ENCODE data around the gene LY6G5B.

LY6G5B gene

DNA sequence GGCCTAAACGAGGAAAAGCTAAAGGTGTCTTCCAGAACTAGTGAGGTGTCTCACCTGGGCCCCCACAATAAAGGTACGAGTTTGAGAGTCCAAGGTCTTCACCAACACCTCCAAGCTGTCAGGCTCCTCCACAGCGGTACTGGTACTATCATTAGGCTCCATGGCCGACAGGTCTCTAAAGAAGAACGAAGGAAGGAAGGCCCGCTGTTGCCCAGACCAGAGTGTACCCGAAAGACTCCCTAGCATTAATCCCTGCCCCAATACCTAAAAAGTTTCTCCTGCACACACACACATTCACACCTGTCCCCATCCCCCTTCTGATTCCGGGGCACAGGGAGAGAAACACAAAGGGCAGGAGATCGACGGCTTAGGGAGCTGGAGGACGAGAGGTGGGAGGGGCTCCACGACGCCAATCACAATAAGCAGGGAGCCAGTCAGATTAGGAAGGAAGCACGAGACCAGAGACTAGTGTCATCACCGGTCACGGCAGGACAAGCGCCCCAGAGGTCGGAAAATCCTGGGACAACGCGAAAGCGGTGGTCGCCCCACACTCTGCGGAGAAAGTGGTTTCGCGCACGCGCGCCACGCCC lies 18.1 kb upstream of the LY6G5B start:
- Mint-ChIP-seq H3K27ac (ENCODE audit: low read depth) (peak overlapping the region; percentile 96), H3K27me3 (no peaks in the 10 kb centered on the region), H3K4me1 (peaks cover 47% of the 10 kb centered on the region), H3K9me3 (no peaks in the 10 kb centered on the region), H3K36me3 (ENCODE audit: insufficient read depth) (peaks cover 58% of the 10 kb centered on the region), H3K4me3 (peak overlapping the region; percentile 89)
- DNase-seq (ENCODE audit: low spot score in 2 of 2), result no peak
- ATAC-seq (replicated peaks; ENCODE audit: extremely low read depth, poor library complexity, severe bottlenecking), result peak; percentile 13

DNA sequence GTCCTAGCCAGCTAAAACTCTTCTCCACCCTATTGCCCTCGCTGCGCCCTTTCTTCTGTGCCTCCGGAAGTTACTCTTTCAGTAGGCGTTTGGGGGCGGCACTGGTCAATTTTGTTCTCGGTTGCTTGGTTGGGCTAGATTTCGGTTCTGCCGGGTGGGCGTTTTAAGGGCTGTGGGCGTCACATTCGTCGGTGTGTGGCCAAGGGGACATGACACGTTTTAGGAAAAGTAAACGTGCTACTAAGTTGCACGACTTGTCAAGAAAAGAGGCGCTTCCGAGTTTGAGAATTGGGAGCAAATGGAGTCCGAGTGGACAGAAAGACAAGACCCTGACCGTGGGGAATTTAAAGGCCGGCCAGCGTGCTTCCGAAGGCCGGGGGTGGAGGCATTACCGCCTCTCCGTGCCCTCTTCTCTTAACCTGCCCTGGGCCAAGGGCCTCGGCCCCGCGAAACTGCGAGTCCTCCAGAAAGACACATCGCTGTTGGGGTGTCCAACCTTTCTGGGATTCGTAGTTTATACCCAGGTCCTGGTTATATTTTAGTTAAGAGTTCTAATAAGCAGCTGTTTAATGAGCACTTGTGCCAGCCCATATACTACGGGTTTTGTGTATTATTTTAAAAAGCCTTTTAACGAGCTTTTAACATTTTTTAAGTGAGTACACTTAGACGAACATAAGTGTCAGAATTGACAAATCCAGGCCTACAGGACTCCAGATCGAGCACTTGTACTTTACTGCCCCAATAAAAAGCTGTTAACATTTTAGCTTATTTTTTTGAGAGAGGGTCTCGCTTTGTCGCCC lies 16.7 kb upstream of the LY6G5B start:
- DNase-seq (ENCODE audit: low spot score in 2 of 2), result no peak
- H3K4me1 Mint-ChIP-seq, result peaks cover 56% of the 10 kb centered on the region
- peak; percentile 76 for ATAC-seq (replicated peaks; ENCODE audit: extremely low read depth, poor library complexity, severe bottlenecking)
- no peaks in the 10 kb centered on the region for H3K9me3 Mint-ChIP-seq
- peak overlapping the region; percentile 96 for H3K27ac Mint-ChIP-seq (ENCODE audit: low read depth)
- H3K36me3 Mint-ChIP-seq (ENCODE audit: insufficient read depth), result peaks cover 48% of the 10 kb centered on the region
- no peaks in the 10 kb centered on the region for H3K27me3 Mint-ChIP-seq
- H3K4me3 Mint-ChIP-seq, result peak overlapping the region; percentile 89

DNA sequence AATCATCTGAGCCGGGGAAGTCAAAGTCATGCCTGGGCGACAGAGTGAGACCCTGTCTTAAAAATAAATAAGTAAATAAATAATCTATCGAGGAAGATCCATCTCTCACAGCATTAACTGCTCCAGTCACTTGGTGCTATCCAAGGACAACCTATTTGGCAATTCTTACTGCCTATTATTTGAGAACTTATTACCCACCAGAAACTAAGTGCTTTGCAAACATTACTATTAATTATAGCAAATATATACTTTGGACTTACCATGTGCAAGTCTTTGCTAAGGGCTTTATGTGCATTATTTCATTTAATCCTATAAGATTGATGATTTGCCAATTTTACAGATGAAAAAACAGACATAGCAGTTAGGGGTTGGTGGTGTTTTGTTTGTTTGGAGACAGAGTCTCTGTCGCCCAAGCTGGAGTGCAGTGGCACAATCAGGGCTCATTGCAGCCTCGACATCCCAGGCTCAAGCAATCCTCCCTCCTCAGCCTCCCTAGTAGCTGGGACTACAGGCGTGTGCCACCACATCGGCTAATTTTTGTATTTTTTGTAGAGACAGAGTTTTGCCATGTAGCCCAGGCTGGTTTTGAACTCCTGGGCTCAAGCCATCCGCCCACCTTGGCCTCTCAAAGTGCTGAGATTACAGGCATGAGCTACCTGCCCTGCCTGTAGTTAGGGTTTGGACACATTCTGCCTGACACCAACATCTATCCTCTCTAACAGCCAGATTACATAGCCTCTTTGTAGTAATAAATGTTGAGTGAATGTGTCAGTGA lies 15.0 kb upstream of the LY6G5B start:
- Mint-ChIP-seq H3K4me3 (no peak overlapping the region), H3K27ac (ENCODE audit: low read depth) (no peak overlapping the region), H3K4me1 (peaks cover 61% of the 10 kb centered on the region), H3K36me3 (ENCODE audit: insufficient read depth) (peaks cover 37% of the 10 kb centered on the region), H3K9me3 (no peaks in the 10 kb centered on the region), H3K27me3 (no peaks in the 10 kb centered on the region)
- ATAC-seq (replicated peaks; ENCODE audit: extremely low read depth, poor library complexity, severe bottlenecking), result no peak
- no peak for DNase-seq (ENCODE audit: low spot score in 2 of 2)

DNA sequence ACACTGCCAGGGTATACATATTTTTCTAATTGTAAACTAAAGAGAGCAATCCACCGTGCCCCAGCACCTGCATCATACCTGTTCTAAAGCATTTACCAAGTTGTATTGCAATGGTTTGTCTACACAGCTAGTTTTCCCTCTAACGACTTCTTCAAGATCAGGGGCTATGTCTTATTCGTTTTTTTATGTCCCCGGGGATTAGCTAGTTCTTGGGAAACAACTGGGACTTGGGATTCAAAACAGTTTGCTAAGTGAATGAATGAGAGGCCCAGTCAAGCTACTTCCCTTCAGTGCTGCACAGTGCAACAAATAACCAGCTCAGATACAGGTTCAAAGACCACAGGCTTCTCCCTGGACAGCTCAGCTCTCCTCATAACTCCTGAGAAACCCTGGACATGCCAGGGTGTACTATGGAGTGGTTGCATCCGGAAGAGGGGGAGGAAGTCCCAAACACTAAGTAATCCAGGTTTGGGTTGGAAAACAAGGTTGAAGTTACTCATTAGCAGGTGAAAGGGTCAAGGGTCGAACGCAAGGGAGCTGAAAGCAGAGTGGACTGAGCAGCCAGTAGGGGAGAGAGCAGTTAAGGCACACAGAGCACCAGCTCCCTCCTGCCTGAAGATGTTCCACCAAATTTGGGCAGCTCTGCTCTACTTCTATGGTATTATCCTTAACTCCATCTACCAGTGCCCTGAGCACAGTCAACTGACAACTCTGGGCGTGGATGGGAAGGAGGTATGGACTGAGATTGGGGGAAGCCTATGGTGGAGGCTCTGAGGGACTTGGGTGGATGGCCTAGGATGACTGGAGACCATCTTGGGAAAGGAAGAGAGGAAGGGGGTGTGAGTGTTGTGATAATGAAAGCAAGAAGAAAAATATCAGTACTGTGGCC lies 14.2 kb upstream of the LY6G5B start, which contains the start of gene APOM:
Gene APOM (plus strand): TSS at position 546 of the 889 bp plus-strand sequence. CDS start 73 bp downstream, at position 619.
- Mint-ChIP-seq H3K36me3 (ENCODE audit: insufficient read depth) (peaks cover 34% of the 10 kb centered on the region), H3K27ac (ENCODE audit: low read depth) (no peak within 1 kb of the TSS), H3K4me3 (no peak within 1 kb of the TSS), H3K9me3 (no peaks in the 10 kb centered on the region), H3K4me1 (peaks cover 67% of the 10 kb centered on the region), H3K27me3 (no peaks in the 10 kb centered on the region)
- ATAC-seq (replicated peaks; ENCODE audit: extremely low read depth, poor library complexity, severe bottlenecking), result no peak
- DNase-seq (ENCODE audit: low spot score in 2 of 2), result no peak

DNA sequence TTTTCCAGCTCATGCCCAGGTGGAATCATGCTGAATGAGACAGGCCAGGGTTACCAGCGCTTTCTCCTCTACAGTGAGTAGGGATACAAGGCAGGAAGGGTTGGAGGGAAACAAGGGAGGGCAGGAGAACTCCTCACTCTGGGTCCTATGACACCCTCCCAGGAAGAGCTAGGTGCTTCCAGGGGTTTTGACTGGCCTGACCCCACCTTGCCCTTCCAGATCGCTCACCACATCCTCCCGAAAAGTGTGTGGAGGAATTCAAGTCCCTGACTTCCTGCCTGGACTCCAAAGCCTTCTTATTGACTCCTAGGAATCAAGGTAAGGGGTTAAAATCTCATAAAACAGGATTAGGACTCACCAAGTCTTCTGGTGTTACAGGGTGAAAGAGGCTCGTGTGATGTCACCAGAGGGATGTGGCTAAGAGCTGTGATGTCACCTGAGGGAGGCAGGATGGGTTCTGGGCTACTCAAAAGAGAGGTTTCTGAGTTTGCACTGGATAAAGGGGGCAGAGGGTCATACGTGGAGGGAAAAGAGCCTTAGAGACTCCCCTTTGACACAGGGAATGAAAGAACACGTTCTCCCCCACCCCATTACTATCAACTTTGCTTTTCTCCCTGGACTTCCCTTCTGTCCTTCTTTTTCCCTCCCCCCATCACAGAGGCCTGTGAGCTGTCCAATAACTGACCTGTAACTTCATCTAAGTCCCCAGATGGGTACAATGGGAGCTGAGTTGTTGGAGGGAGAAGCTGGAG lies 12.2 kb upstream of the LY6G5B start:
- peak overlapping the region; percentile 61 for H3K4me3 Mint-ChIP-seq
- H3K36me3 Mint-ChIP-seq (ENCODE audit: insufficient read depth), result peaks cover 23% of the 10 kb centered on the region
- H3K27me3 Mint-ChIP-seq, result no peaks in the 10 kb centered on the region
- DNase-seq (ENCODE audit: low spot score in 2 of 2) (no peak), ATAC-seq (replicated peaks; ENCODE audit: extremely low read depth, poor library complexity, severe bottlenecking) (no peak)
- peaks cover 63% of the 10 kb centered on the region for H3K4me1 Mint-ChIP-seq
- no peaks in the 10 kb centered on the region for H3K9me3 Mint-ChIP-seq
- H3K27ac Mint-ChIP-seq (ENCODE audit: low read depth), result no peak overlapping the region

DNA sequence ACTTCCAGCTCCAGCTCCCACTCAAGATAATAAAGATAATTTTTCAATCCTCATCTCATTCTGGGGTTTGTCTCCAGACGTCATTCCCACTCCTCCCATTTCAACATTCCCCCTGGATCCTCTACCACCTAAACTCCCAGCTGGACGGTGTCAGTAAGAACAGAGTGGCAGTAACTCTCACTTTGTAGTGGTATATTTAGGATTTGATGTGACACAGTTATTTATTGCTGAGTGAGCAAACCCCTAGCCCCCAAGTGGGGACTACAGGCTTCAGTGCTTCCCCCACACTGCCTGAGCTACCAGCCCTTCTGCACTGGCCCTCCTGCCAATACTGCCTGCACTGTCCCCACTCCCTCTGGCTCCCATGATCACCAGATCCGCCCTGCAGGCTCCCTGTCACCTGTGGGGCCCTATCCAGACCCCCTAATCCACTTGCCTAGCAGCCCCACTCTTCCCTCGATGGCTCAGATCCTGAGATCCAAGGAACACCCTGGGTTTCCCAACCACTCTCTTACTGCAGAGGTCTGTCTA lies 11.6 kb upstream of the LY6G5B start:
- H3K9me3 Mint-ChIP-seq, result no peaks in the 10 kb centered on the region
- ATAC-seq (replicated peaks; ENCODE audit: extremely low read depth, poor library complexity, severe bottlenecking), result no peak
- H3K27ac Mint-ChIP-seq (ENCODE audit: low read depth), result peak overlapping the region; percentile 81
- peaks cover 21% of the 10 kb centered on the region for H3K36me3 Mint-ChIP-seq (ENCODE audit: insufficient read depth)
- DNase-seq (ENCODE audit: low spot score in 2 of 2), result no peak
- H3K27me3 Mint-ChIP-seq, result no peaks in the 10 kb centered on the region
- H3K4me3 Mint-ChIP-seq, result peak overlapping the region; percentile 90
- H3K4me1 Mint-ChIP-seq, result peaks cover 63% of the 10 kb centered on the region

DNA sequence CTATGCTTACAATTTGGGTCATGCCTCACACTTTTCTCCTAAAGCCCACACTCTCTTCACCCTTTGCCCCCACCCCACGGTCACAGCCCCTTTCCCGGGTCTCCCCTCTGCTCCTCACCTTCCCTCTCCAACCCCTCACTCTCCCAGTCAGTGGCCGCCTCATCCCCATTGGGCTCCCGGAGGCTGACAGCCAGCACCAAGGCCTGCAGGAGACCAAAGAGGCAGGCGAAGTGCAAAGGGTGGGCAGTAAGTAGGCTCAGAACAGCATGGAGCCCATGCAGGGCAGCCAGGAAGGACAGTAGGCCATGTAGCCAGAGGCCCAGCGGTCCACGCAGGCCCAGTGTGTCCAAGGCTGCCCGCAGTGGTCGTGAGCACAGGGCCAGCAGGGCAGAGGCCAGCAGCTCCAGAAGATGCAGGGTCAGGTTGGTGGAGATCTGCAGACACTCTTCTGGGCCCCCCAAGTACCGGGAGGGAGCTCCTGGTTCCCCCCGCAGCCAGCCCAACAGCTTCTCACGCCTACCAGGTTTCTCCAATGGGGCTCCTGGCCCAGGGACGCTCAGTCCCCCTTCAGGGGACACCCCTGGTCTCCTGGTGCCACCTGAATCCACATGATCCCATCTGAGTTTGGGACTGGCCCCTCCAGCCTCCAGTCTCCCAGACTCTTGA lies 10.7 kb upstream of the LY6G5B start:
- H3K36me3 Mint-ChIP-seq (ENCODE audit: insufficient read depth), result peaks cover 23% of the 10 kb centered on the region
- H3K27ac Mint-ChIP-seq (ENCODE audit: low read depth), result peak overlapping the region; percentile 78
- H3K27me3 Mint-ChIP-seq, result no peaks in the 10 kb centered on the region
- H3K9me3 Mint-ChIP-seq, result no peaks in the 10 kb centered on the region
- H3K4me3 Mint-ChIP-seq, result peak overlapping the region; percentile 90
- H3K4me1 Mint-ChIP-seq, result peaks cover 69% of the 10 kb centered on the region
- ATAC-seq (replicated peaks; ENCODE audit: extremely low read depth, poor library complexity, severe bottlenecking) (no peak), DNase-seq (ENCODE audit: low spot score in 2 of 2) (no peak)

DNA sequence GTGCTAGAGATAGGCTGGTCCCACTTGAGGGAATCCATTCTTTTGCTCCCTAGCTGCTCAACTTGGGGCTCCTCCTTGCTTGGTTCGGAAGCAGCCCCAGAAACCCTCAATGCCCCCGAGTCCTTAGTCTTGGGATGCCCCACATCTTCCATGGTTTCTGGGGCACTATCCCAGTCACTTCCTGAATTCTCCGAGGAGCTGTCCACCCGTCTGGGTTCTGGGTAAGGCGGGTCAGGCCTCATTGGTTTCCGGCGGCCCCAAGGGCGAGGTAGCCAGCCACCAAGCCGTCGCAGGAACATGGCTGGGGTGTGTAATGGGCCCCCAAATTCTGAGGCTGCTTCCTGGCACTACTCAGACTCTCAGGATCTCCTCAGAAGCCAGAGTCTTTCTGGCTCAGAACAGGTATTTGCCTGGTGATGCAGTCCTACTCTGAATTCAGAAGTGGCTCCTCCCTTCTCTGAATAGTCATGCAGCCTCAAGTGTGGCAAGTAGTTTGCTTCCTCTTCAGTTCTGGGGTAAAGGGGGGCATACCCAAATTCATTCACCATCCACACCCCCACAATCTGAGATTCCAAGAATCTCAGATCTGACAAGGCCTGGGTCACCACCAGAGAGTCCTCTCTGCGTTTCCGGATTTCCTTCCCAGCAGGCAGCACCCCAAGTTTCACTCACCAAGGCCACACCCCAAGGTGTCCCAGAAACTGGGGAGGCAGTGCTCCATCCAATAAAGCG lies 10.0 kb upstream of the LY6G5B start:
- Mint-ChIP-seq H3K36me3 (ENCODE audit: insufficient read depth) (peaks cover 28% of the 10 kb centered on the region), H3K27me3 (no peaks in the 10 kb centered on the region)
- peak; percentile 54 for ATAC-seq (replicated peaks; ENCODE audit: extremely low read depth, poor library complexity, severe bottlenecking)

DNA sequence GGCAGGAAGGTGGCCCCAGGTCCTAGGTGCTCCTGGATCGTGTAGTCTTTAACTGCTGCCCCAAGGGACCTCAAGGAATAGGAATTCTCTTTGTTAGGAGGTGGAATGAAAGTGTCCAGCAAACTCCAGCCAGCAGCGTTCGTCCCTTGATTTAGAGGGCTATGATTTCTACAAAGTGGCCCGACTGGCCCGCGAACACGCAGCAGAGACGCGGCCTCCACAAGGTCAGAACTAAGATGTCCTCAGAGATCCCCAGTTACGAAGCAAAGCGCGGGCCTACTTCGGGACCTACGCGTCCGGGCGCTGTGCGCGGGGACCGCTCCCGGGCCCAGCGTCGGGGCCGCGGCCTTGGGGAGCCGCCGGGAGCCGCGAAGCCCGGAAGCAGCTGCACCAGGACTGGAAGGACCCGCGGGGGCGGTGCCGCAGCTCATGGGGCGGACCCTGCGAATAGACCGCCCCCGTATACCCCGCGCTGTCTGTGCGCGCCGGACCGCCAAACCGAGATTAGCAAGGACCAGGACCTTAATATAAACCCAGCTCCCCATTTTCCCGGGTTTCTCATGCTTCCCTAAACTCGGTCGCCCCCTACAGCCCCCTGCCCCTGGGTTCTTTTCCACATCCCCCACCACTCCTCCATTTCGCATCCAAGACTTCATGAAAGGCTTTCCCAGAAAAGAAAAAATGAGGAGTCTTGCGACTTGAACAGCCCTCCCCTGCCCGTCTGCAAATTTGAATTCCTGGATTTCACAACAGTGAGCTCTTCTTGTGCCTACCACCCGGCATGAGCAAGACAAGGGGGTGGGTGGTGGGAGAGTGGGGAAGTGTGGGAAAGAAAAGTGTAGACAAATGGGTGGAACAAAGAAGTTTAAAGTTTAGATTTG lies 9.2 kb upstream of the LY6G5B start, which contains the start of gene C6orf47:
Gene C6orf47 (minus strand): TSS at position 398 of the 881 bp plus-strand sequence. CDS start 831 bp downstream, outside the sequence.
- Mint-ChIP-seq H3K27ac (ENCODE audit: low read depth) (peak within 1 kb of the TSS; percentile 78), H3K9me3 (no peaks in the 10 kb centered on the region), H3K27me3 (no peaks in the 10 kb centered on the region), H3K4me3 (peak within 1 kb of the TSS; percentile 90), H3K36me3 (ENCODE audit: insufficient read depth) (peaks cover 32% of the 10 kb centered on the region), H3K4me1 (peaks cover 75% of the 10 kb centered on the region)
- peak; percentile 64 for ATAC-seq (replicated peaks; ENCODE audit: extremely low read depth, poor library complexity, severe bottlenecking)
- peak; percentile 53 to 57 for DNase-seq (ENCODE audit: low spot score in 2 of 2)

More for the DNA sequence above, 10.0 kb upstream of the LY6G5B start:
- peak overlapping the region; percentile 90 for H3K4me3 Mint-ChIP-seq
- peak overlapping the region; percentile 78 for H3K27ac Mint-ChIP-seq (ENCODE audit: low read depth)
- H3K9me3 Mint-ChIP-seq, result no peaks in the 10 kb centered on the region
- H3K4me1 Mint-ChIP-seq, result peaks cover 76% of the 10 kb centered on the region
- no peak for DNase-seq (ENCODE audit: low spot score in 2 of 2)
